Retinal pigment epithelial cell (primary cell): ENCODE results near the gene SLC25A25.

Experiments used
- DNase-seq: peaks from one replicate; pipeline ENCODE4 v3.0.0-alpha.2; 2010; ENCODE audit warnings: low read depth
- H3K4me3 ChIP-seq: 2 replicates; pipeline ENCODE4 v1.5.1; 2011; ENCODE audit warnings: mild to moderate bottlenecking, low read length, control low read depth, moderate library complexity
- TF ChIP-seq, protein P1 (sequence below): conservative IDR thresholded peaks from 2 replicates; pipeline ENCODE4 v1.5.1; 2011; ENCODE audit warnings: low read depth, low read length, control low read depth, inconsistent platforms

Gene SLC25A25

GRCh38 chr9:128097543-128098296 is 29.7 kb downstream of the SLC25A25 start:
- DNase-seq = no peak
- H3K4me3 ChIP-seq = peak overlapping the region; percentile 13
- TF ChIP-seq, protein P1, sequence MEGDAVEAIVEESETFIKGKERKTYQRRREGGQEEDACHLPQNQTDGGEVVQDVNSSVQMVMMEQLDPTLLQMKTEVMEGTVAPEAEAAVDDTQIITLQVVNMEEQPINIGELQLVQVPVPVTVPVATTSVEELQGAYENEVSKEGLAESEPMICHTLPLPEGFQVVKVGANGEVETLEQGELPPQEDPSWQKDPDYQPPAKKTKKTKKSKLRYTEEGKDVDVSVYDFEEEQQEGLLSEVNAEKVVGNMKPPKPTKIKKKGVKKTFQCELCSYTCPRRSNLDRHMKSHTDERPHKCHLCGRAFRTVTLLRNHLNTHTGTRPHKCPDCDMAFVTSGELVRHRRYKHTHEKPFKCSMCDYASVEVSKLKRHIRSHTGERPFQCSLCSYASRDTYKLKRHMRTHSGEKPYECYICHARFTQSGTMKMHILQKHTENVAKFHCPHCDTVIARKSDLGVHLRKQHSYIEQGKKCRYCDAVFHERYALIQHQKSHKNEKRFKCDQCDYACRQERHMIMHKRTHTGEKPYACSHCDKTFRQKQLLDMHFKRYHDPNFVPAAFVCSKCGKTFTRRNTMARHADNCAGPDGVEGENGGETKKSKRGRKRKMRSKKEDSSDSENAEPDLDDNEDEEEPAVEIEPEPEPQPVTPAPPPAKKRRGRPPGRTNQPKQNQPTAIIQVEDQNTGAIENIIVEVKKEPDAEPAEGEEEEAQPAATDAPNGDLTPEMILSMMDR = no peak

DNA sequence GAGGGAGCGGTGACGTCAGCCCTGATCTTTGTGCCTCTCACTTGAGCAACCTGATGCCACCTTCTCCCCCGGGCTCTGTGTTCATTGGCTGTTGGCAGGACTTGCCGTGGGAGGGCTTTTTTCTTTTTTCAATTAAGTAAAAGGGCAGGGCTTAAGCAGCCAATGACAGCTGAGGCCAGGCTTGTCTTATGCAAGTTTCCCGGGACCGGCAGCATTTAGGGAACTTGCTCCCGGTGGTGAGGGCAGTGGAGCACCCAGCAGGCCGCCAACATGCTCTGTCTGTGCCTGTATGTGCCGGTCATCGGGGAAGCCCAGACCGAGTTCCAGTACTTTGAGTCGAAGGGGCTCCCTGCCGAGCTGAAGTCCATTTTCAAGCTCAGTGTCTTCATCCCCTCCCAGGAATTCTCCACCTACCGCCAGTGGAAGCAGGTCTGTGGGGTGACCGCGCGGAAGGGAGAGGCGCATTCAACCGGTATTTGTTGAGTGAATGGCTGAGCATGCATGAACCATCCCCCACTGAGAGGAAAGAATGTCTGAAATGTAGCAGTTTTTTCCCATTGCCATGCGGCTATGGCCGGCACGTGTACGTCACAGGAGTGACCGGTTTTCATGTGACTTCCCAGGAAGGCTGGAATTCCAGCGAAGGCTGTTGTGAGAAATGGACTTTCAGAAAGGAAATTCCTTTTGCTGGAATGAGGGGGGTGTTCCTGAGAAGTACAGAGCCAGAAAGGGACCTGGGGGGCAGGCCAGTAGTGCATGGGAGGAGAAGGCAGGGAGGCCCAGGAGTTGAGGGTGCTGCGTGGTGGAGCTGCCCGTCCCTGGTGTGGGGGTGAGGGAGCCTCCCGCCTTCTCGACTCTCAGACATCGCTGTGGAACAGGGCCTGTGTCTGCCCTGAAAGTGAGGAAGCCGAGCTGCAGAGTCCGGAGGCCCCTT is 30.5 kb downstream of the SLC25A25 start:
- TF ChIP-seq, protein P1 = no peak
- H3K4me3 ChIP-seq = peak overlapping the region; percentile 74

DNA sequence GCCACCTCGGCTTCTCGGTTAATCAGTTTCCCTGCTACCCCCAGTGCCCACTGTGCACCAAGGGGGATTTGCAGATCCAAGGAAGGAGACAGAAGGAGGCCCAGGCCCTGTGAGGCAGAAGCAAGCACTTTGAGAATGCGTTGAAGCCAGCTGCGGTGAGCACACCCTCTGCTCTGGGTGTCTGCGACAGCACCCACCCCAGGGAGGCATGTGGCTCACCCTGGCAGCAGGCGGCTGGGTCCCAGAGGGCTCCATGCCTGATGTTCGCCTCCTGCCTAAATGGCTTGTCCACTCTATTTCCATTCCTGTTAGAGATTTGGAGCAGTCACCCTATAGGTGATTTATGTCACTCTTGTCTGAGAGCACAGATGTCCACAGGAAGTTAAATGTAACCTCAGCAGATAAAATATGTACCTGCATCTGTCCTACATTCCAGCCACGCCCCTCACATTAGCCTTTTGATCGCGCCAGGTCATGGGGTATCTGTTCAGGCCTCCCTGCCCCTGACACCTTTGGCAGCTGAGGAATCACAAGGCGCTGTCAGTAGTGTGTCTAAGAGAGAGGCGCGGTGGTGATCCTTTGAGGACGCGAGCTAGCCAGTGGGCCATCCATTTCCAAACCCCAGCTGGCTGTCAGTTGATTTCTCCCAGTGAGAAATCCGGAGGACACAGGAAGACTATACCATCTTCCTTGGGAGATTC is 31.3 kb downstream of the SLC25A25 start:
- TF ChIP-seq, protein P1 = no peak
- peak overlapping the region; percentile 74 for H3K4me3 ChIP-seq
- DNase-seq = no peak

More for the DNA sequence above, 30.5 kb downstream of the SLC25A25 start:
- peak; percentile 99 for DNase-seq

GRCh38 chr9:128099932-128100491 is 32.0 kb downstream of the SLC25A25 start:
- TF ChIP-seq, protein P1 = no peak
- DNase-seq = no peak
- H3K4me3 ChIP-seq = peak overlapping the region; percentile 74

- TF ChIP-seq, protein P1 = no peak
- peak overlapping the region; percentile 74 for H3K4me3 ChIP-seq
Measured at GRCh38 chr9:128100581-128100980, 32.5 kb downstream of the SLC25A25 start.

GRCh38 chr9:128101231-128101661 is 33.2 kb downstream of the SLC25A25 start:
- DNase-seq = no peak
- TF ChIP-seq, protein P1 = no peak
- H3K4me3 ChIP-seq = no peak overlapping the region

More at GRCh38 chr9:128100581-128100980, 32.5 kb downstream of the SLC25A25 start:
- no peak for DNase-seq
